ENCODE measurements around the gene CYRIA. TPM values are rescaled to one million over a fixed set of nuclear protein-coding genes. Genes with fewer than 3 reads are reported as not detected.

The CYRIA gene
- total and polyA plus RNA-seq, 9 donors: 4.0 to 21.3 (median 13.2) TPM

DNA sequence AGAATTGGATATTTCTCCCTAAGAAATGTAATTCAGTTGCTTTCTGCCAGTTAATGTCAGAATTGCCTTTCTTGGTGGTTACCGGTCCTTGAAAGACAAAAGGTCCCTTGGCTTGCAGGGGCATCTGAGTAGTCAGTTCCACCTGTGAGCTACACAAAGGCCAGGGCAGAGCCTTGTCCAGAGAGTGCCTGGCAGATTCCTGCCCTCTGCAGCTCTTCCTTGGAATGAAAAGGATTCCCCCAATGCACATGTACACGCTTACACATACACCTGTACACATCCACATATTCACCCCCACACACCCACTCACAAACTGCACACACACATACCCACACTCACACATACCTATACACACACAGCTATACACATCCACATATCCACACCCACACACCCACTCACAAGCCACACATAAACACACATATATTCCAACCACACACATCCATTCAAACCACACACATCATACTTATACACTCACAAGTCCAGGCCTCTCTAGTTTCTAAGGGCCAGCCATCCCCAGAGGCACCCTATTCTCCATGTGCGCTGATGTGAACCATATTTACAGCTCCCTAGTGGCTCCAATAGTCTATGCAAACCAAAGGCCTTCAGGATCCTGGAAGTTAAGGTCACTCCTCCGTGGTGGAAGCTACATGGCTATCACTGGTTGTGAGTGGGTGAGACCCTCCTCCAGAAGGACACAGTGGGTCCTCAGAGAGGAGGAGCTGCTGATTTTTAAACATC, 9.6 kb downstream of the CYRIA start:
- no peak for DNase-seq
- 89 to 91% (median 91%) methylated on average over 4 of the region's 4 CpGs for WGBS, 3 donors
- TF ChIP-seq EP300 (IDR thresholded peaks at IDR 0.05) (no peak), POLR2A (IDR thresholded peaks at IDR 0.05) (no peak)
- TF ChIP-seq, protein P1, sequence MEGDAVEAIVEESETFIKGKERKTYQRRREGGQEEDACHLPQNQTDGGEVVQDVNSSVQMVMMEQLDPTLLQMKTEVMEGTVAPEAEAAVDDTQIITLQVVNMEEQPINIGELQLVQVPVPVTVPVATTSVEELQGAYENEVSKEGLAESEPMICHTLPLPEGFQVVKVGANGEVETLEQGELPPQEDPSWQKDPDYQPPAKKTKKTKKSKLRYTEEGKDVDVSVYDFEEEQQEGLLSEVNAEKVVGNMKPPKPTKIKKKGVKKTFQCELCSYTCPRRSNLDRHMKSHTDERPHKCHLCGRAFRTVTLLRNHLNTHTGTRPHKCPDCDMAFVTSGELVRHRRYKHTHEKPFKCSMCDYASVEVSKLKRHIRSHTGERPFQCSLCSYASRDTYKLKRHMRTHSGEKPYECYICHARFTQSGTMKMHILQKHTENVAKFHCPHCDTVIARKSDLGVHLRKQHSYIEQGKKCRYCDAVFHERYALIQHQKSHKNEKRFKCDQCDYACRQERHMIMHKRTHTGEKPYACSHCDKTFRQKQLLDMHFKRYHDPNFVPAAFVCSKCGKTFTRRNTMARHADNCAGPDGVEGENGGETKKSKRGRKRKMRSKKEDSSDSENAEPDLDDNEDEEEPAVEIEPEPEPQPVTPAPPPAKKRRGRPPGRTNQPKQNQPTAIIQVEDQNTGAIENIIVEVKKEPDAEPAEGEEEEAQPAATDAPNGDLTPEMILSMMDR (IDR thresholded peaks at IDR 0.05): no peak
- H3K4me3 ChIP-seq: no peak overlapping the region
- H3K27ac ChIP-seq: no peak overlapping the region
- H3K36me3 ChIP-seq: no peaks in the 10 kb centered on the region
- peaks cover 12% of the 10 kb centered on the region for H3K4me1 ChIP-seq (ENCODE audit: insufficient read depth)
- H3K27me3 ChIP-seq: no peaks in the 10 kb centered on the region
- H3K9me3 ChIP-seq: no peaks in the 10 kb centered on the region
- intact Hi-C loops (cut with DNase I): no loop called here

DNA sequence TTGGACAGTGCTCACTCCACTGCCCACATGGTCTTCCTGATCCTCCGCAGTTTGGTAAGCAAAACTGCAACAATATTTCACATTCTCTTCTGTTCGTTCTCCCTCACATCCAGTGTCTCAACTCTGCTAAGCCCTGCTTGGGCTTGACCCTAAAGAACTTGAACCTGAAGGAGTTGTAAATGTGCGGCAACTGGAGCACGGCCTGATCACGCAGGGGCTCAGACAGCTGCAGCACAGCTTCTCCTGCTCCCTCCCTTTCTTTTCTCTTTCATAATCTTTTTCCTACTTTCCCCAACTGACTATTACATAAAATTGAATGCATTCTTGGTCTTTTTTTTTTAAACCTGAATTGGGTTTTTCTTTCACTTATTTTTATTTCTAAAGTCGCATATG, 10.2 kb downstream of the CYRIA start:
- no peaks in the 10 kb centered on the region for H3K36me3 ChIP-seq
- H3K9me3 ChIP-seq: no peaks in the 10 kb centered on the region
- no peaks in the 10 kb centered on the region for H3K27me3 ChIP-seq
- peaks cover 12% of the 10 kb centered on the region for H3K4me1 ChIP-seq (ENCODE audit: insufficient read depth)
- 78 to 87% (median 86%) methylated on average over 6 of the region's 6 CpGs for whole genome bisulfite sequencing, 3 donors
- TF ChIP-seq POLR2A (IDR thresholded peaks at IDR 0.05) (no peak), EP300 (IDR thresholded peaks at IDR 0.05) (no peak)
- TF ChIP-seq, protein P1 (IDR thresholded peaks at IDR 0.05): no peak
- H3K4me3 ChIP-seq: no peak overlapping the region
- no peak overlapping the region for H3K27ac ChIP-seq
- no peak for DNase-seq
- intact Hi-C loops (cut with DNase I): no loop called here

DNA sequence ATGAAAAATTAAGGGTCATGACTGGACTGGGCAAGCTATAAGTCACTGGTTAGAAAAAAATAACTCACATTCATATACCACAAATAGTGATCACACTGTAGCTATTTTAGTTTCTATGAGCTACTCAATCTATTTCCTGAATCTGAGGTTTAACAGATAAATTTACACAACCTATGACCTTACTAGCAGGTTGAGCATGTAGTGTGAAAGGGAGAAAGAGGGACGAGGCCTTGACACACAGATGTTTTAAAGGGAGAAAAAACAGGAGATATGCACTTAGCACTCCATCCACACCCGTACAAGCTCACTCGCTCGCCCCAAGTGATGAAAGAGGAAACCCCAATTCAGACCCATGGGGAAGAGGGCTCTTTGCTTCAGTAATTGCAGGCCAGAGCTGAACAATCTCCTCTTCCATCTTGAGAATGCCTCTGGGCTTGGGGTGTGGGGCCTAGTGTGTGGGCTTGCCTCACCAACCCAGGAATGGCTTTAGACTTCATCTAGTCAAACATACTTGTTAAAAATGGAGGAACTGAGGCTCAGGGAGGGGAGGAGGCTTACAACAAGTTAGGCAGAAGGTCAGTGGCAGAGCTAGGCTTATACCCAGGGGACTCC, 10.7 kb downstream of the CYRIA start:
- H3K27ac ChIP-seq: no peak overlapping the region
- TF ChIP-seq POLR2A (IDR thresholded peaks at IDR 0.05): no peak
- no peak for TF ChIP-seq EP300 (IDR thresholded peaks at IDR 0.05)
- TF ChIP-seq, protein P1 (IDR thresholded peaks at IDR 0.05): no peak
- 88 to 93% (median 89%) methylated on average over 4 of the region's 4 CpGs for WGBS, 3 donors
- H3K36me3 ChIP-seq: no peaks in the 10 kb centered on the region
- no peaks in the 10 kb centered on the region for H3K27me3 ChIP-seq
- H3K4me1 ChIP-seq (ENCODE audit: insufficient read depth): peaks cover 12% of the 10 kb centered on the region
- intact Hi-C loops (cut with DNase I): no loop called here
- DNase-seq: no peak
- H3K4me3 ChIP-seq: no peak overlapping the region
- no peaks in the 10 kb centered on the region for H3K9me3 ChIP-seq

DNA sequence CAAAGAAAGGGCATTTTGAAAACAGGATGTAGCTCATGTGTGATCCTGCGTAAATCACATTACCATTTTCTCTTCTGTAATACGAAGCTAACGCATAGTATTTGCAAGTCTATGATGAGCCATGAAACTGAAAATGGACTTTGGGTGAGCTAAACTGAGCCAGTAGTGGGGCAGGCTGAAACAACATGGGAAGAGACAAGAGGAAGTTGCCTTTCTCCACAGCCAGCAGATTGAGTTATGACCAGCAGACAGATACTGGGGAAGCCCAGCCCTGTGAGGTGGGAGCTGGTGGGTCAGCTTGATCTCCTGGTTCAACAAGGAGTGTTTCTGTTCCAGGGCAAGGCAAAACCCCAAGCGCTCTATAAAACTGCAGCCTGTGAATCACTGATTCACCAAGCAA, 11.8 kb downstream of the CYRIA start:
- intact Hi-C loops (cut with DNase I): no loop called here
- H3K27ac ChIP-seq: peak overlapping the region in 1 of 2 donors; percentile 86
- H3K36me3 ChIP-seq: no peaks in the 10 kb centered on the region
- peaks cover 14% of the 10 kb centered on the region for H3K4me1 ChIP-seq (ENCODE audit: insufficient read depth)
- no peaks in the 10 kb centered on the region for H3K27me3 ChIP-seq
- no peak for DNase-seq
- no peaks in the 10 kb centered on the region for H3K9me3 ChIP-seq
- H3K4me3 ChIP-seq: no peak overlapping the region
- WGBS, 3 donors: 73 to 94% (median 90%) methylated on average over 4 of the region's 4 CpGs
- TF ChIP-seq, protein P1 (IDR thresholded peaks at IDR 0.05): no peak

Measured in ovary (tissue), 9 donors.